Keratinocyte (primary cell): ENCODE results near the gene BSPRY. TPM values are rescaled to one million over a fixed set of nuclear protein-coding genes. Genes with fewer than 3 reads are reported as not detected.
"Not testable (repeated sequence)": the region's sequence is repeated elsewhere in the genome, so short reads cannot be mapped to it uniquely, and the experiment has no call there.

Experiments used
- DNase-seq: peaks from one replicate; pipeline ENCODE4 v3.0.0-alpha.2; 2011; ENCODE audit warnings: low read depth, missing footprints, low spot score
- FAIRE-seq: peaks from 2 replicates; lab custom pipeline; 2011; peaks lifted over from hg19 to GRCh38; lab: Jason Lieb, UNC
- H2AFZ ChIP-seq: 2 replicates; pipeline ENCODE4 v1.6.0; 2012; ENCODE audit warnings: low read length, control low read depth, inconsistent platforms; ENCODE audit not compliant: control insufficient read depth
- H3K27ac ChIP-seq: 2 replicates; pipeline ENCODE4 v1.5.1; 2011; ENCODE audit warnings: low read length; ENCODE audit not compliant: control insufficient read depth, insufficient read depth
- H3K27me3 ChIP-seq: 3 replicates; pipeline ENCODE4 v1.6.0; 2011; ENCODE audit warnings: low read length; ENCODE audit not compliant: control insufficient read depth, insufficient read depth; ENCODE audit errors: extremely low read depth
- H3K36me3 ChIP-seq, 2 experiments: 2 replicates in 1 of 2; 3 replicates in 1 of 2; pipeline ENCODE4 v1.5.1; 2011; ENCODE audit warnings: low read length in 2 of 2, mild to moderate bottlenecking in 1 of 2; ENCODE audit not compliant: control insufficient read depth in 2 of 2, insufficient read depth in 2 of 2; ENCODE audit errors: extremely low read depth in 1 of 2
- H3K4me1 ChIP-seq: 3 replicates; pipeline ENCODE4 v1.5.1; 2011; ENCODE audit warnings: low read length; ENCODE audit not compliant: control insufficient read depth, insufficient read depth; ENCODE audit errors: extremely low read depth
- H3K4me2 ChIP-seq: 3 replicates; pipeline ENCODE4 v1.6.0; 2011; ENCODE audit warnings: low read depth, low read length; ENCODE audit not compliant: control insufficient read depth, insufficient read depth; ENCODE audit errors: extremely low read depth
- H3K4me3 ChIP-seq, 3 experiments: fragments of 200-600 bp in 1 of 3; sonication (generic) in 1 of 3; 2 replicates in 2 of 3; 3 replicates in 1 of 3; pipeline ENCODE4 v1.5.1; 2011 to 2016; ENCODE audit warnings: low read length in 3 of 3, mild to moderate bottlenecking in 3 of 3, control low read depth in 2 of 3, inconsistent platforms in 1 of 3, low read depth in 1 of 3, mixed read lengths in 1 of 3, mixed run types in 1 of 3, moderate library complexity in 1 of 3; ENCODE audit not compliant: control insufficient read depth in 2 of 3, insufficient read depth in 2 of 3; ENCODE audit errors: extremely low read depth in 1 of 3
- H3K79me2 ChIP-seq: 2 replicates; pipeline ENCODE4 v1.6.0; 2012; ENCODE audit warnings: low read length; ENCODE audit not compliant: control insufficient read depth, insufficient read depth
- H3K9ac ChIP-seq: 3 replicates; pipeline ENCODE4 v1.6.0; 2011; ENCODE audit warnings: low read length; ENCODE audit not compliant: control insufficient read depth, insufficient read depth; ENCODE audit errors: extremely low read depth
- H3K9me1 ChIP-seq: 3 replicates; pipeline ENCODE4 v1.6.0; 2011; ENCODE audit warnings: low read length; ENCODE audit not compliant: control insufficient read depth, insufficient read depth; ENCODE audit errors: extremely low read depth
- H3K9me3 ChIP-seq: 2 replicates; pipeline ENCODE4 v1.5.1; 2012; ENCODE audit warnings: low read depth, low read length; ENCODE audit not compliant: control insufficient read depth
- H4K20me1 ChIP-seq: 3 replicates; pipeline ENCODE4 v1.6.0; 2011; ENCODE audit warnings: low read length; ENCODE audit not compliant: control insufficient read depth, insufficient read depth; ENCODE audit errors: extremely low read depth
- CTCF ChIP-seq, 3 experiments: IDR thresholded peaks in 1 of 3; conservative IDR thresholded peaks in 1 of 3; optimal IDR thresholded peaks in 1 of 3; 2 replicates in 2 of 3; 3 replicates in 1 of 3; pipeline versions ENCODE3 to v1.5.1; 2011; ENCODE audit warnings: low read length in 3 of 3, mild to moderate bottlenecking in 3 of 3, moderate library complexity in 2 of 3, control low read depth in 1 of 3, inconsistent platforms in 1 of 3; ENCODE audit not compliant: insufficient read depth in 2 of 3; ENCODE audit errors: extremely low read depth in 1 of 3
- EZH2 ChIP-seq: IDR thresholded peaks from one replicate; pipeline ENCODE4 v1.6.1; 2012; ENCODE audit warnings: inconsistent platforms, mild to moderate bottlenecking, low read length, moderate library complexity
- dilution Hi-C: fragments of 300-500 bp; cut with MboI; formaldehyde crosslinking; loops from one replicate; pipeline ENCODE4 v1.7.0; 2020; ENCODE audit warnings: low sequenced_read_pairs; ENCODE audit not compliant: extremely low pct_ligation_motif_present
- polyA plus RNA-seq, 5 experiments: library from polyadenylated mRNA; depleted of rRNA in 3 of 5; stranded (reverse) in 3 of 5; stranded (forward) in 1 of 5; unstranded in 1 of 5; fragments of >200 nt; gene quantifications; 1 replicate in 1 of 5; 2 replicates in 3 of 5; 3 replicates in 1 of 5; pipeline versions ENCODE4 v1.2.1 to v1.2.3, GENCODE V29; 2011 to 2012; ENCODE audit warnings: missing spikeins in 2 of 5, low read depth in 1 of 5, low replicate concordance in 1 of 5

BSPRY gene
- polyA plus RNA-seq, 1 donor (not counting 4 experiments of a cell fraction or from before 2014, with no cell fraction given): 0.41 TPM

GRCh38 chr9:113363336-113363735 lies 14.0 kb downstream of the BSPRY start:
- H3K36me3 ChIP-seq: no peaks in the 10 kb centered on the region
- no peak for TF ChIP-seq CTCF (optimal IDR thresholded peaks at IDR 0.05 in 1 of 3, IDR thresholded peaks at IDR 0.05 in 1 of 3, conservative IDR thresholded peaks at IDR 0.05 in 1 of 3; ENCODE audit: extremely low read depth in 1 of 3, insufficient read depth in 2 of 3, low read length in 3 of 3)
- TF ChIP-seq EZH2: no peak
- no peaks in the 10 kb centered on the region for H3K79me2 ChIP-seq
- H4K20me1 ChIP-seq: no peaks in the 10 kb centered on the region
- no peak overlapping the region for H3K9ac ChIP-seq
- H3K27me3 ChIP-seq: no peaks in the 10 kb centered on the region
- H3K9me3 ChIP-seq: no peaks in the 10 kb centered on the region
- no peak overlapping the region for H3K4me3 ChIP-seq
- no peaks in the 10 kb centered on the region for H3K4me1 ChIP-seq
- H2AFZ ChIP-seq: no peak overlapping the region
- dilution Hi-C loops: no loop called here
- no peaks in the 10 kb centered on the region for H3K9me1 ChIP-seq
- H3K27ac ChIP-seq: no peak overlapping the region
- no peak for FAIRE-seq
- DNase-seq: no peak
- H3K4me2 ChIP-seq: no peak overlapping the region

- no peak overlapping the region for H3K27ac ChIP-seq
- no peak for TF ChIP-seq EZH2
- no peak for TF ChIP-seq CTCF (optimal IDR thresholded peaks at IDR 0.05 in 1 of 3, IDR thresholded peaks at IDR 0.05 in 1 of 3, conservative IDR thresholded peaks at IDR 0.05 in 1 of 3; ENCODE audit: extremely low read depth in 1 of 3, insufficient read depth in 2 of 3, low read length in 3 of 3)
- dilution Hi-C loops: no loop called here
- no peaks in the 10 kb centered on the region for H3K4me1 ChIP-seq
- H3K4me2 ChIP-seq: no peak overlapping the region
- no peaks in the 10 kb centered on the region for H3K79me2 ChIP-seq
- FAIRE-seq (no peak), DNase-seq (no peak)
- H3K27me3 ChIP-seq: no peaks in the 10 kb centered on the region
- no peaks in the 10 kb centered on the region for H4K20me1 ChIP-seq
- no peaks in the 10 kb centered on the region for H3K9me1 ChIP-seq
- H2AFZ ChIP-seq: no peak overlapping the region
- H3K9ac ChIP-seq: no peak overlapping the region
- no peaks in the 10 kb centered on the region for H3K36me3 ChIP-seq
- H3K9me3 ChIP-seq: no peaks in the 10 kb centered on the region
- no peak overlapping the region for H3K4me3 ChIP-seq
Observed at GRCh38 chr9:113364951-113365350, 15.6 kb downstream of the BSPRY start.

GRCh38 chr9:113365652-113366051 lies 16.3 kb downstream of the BSPRY start:
- H3K27ac ChIP-seq, FAIRE-seq, H2AFZ ChIP-seq, H3K27me3 ChIP-seq, dilution Hi-C loops, H4K20me1 ChIP-seq, H3K9me3 ChIP-seq, H3K9ac ChIP-seq, H3K9me1 ChIP-seq, H3K79me2 ChIP-seq, H3K4me1 ChIP-seq, H3K4me2 ChIP-seq, H3K4me3 ChIP-seq, DNase-seq, H3K36me3 ChIP-seq: not testable (repeated sequence)
